Fibroblast of skin of back (primary cell): ENCODE measurements around the gene MIDN.
"Not testable (repeated sequence)": the region's sequence is repeated elsewhere in the genome, so short reads cannot be mapped to it uniquely, and the experiment has no call there.

Experiments used
- DNase-seq: peaks from one replicate; pipeline ENCODE4 v3.0.0-alpha.2; 2013

The MIDN gene

DNA sequence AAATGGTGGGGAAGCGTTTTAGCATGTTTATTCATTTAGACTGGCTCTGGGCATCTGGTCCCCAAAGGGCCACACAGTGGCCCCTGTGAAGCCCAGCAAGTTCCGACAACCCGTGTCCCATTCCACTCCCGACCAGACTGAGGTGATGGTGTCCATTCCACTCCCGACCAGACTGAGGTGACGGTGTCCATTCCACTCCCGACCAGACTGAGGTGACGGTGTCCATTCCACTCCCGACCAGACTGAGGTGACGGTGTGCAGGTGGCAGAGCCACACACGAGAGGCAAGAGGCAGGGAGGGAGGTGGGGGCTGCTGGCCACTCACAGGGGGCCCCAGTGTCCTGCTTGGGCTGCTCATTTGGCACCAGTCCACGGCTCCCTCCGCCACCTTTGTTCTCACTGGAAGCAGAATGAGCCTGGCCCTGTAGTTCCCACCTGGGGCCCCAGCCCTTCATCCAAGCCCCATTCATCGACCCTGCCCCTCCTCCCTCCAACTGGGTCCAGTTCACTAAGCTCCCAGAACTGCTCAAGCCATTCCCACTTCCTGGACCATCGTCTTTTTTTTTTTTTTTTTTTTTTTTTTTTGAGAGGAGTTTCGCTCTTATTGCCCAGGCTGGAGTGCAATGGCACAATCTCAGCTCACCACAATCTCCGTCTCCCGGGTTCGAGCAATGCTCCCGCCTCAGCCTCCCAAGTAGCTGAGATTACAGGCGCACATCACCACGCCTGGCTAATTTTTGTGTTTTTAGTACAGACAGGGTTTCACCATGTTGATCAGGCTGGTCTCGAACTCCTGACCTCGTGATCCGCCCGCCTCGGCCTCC is 1.9 kb upstream of the MIDN start:
- DNase-seq: not testable (repeated sequence)

DNA sequence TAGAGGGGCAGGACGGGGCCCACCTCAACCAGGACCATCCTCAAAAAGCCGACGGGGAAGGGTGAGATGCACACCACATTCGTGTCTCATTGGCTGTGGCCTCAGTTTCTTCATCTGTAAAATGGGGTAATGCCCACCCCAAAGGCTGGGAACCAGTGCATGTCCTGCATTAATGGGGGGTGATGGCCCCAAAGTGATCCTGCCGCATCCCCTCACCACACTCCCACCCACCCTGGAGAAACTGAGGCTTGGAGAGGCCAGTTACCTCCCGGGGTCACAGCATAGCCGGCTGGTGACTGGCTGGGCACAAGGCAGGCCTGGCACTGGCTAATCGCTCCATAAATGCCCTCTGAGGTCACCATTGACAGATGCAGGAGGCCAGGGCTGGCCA is 640 bp upstream of the MIDN start:
- DNase-seq: no peak

GRCh38 chr19:1248786-1249297 is 459 bp downstream of the MIDN start:
- DNase-seq: peak; percentile 84

- DNase-seq: peak; percentile 97
Observed at GRCh38 chr19:1249298-1249989, 1.1 kb downstream of the MIDN start.

- no peak for DNase-seq
Observed at GRCh38 chr19:1249990-1250436, 1.6 kb downstream of the MIDN start.

- DNase-seq: peak; percentile 79
Observed at GRCh38 chr19:1250437-1251260, 2.3 kb downstream of the MIDN start.

GRCh38 chr19:1251330-1252220 is 3.2 kb downstream of the MIDN start:
- peak; percentile 78 for DNase-seq

GRCh38 chr19:1252221-1252820 is 3.9 kb downstream of the MIDN start:
- peak; percentile 98 for DNase-seq

DNA sequence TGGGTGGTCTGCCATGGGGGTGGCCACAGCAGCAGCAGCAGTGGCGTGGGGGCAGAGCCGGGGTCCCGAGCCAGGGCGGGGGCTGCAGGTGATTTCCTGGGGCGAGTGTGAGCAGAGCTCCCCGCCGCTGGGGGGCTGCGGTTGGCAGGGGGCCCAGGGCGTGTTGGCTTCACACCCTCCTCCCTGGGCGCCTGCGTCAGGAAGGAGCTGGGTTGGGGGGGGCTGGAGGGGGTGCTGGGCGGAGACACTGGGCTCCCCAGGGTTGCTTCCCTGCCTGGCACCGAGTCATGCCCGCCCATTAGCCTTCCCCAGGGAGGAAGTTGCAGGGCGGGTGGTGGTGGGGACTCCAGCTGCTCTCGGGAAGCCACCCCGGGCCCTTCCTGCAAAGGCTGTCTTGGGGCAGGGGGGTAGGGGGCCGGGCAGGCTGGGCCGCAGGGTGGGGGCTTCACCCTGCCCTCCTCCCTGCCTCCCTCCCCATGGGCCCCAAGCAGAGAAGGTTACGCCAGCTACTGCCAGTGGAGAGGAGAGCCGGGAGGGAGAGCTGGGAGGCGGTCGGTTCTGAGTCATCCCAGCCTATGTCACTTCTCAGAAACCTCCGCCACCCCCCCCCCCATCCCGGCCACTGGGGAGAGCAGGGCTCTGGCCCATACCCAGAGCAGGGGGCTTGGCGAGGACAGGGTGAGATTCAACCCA is 4.6 kb downstream of the MIDN start:
- peak; percentile 99 for DNase-seq

GRCh38 chr19:1253514-1254080 is 5.2 kb downstream of the MIDN start:
- no peak for DNase-seq

DNA sequence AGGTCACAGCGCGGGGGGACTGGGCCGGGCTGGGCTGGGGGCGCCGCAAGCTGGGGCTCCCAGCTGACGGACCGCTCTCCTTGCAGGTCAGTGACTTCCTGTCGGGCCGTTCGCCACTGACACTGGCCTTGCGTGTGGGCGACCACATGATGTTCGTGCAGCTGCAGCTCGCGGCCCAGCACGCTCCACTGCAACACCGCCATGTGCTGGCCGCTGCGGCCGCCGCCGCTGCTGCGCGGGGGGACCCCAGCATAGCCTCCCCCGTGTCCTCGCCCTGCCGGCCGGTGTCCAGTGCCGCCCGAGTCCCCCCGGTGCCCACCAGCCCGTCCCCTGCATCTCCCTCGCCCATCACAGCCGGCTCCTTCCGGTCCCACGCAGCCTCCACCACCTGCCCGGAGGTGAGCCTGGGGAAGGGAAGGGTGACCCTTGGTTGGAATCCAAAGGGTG is 5.7 kb downstream of the MIDN start:
- DNase-seq: no peak

- no peak for DNase-seq
Observed at GRCh38 chr19:1254530-1255185, 6.3 kb downstream of the MIDN start.

DNA sequence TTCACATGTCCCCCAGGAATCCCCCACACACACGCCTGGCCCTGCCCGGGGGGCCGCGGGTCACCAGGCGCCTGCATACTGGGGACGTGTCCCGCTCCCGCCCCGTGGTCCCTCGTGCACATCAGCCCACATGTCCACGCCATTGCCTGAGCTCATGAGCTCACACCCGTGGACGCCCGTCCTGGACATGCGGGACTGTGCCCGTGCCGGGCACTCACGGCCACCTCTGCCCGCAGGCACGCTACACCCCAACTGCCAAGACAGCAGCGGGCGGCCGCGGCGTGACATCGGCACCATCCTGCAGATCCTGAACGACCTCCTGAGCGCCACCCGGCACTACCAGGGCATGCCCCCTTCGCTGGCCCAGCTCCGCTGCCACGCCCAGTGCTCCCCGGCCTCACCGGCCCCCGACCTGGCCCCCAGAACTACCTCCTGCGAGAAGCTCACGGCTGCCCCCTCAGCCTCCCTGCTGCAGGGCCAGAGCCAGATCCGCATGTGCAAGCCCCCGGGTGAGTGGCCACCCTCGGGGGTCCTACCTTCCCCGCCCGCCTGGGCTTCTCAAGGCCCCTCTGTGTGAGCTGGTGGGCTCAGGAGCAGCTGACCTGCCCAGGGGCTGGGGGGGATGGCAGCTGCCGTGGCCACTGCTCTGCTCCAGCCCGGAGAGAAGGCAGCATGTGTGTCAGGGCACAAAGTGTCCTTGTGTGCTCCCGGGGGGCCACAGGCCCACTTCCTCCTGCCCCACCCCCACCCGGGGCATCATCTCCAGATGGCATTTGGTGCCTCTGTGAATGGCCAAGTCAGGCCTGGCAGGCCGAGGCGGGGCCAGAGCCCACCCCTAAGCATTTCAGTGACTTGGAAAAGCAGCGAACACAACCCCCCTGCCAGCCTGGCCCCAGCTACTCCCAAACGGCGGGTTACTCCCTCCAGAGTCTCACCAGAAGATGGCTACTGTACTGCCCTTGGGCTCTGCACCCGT is 7.1 kb downstream of the MIDN start:
- no peak for DNase-seq

DNA sequence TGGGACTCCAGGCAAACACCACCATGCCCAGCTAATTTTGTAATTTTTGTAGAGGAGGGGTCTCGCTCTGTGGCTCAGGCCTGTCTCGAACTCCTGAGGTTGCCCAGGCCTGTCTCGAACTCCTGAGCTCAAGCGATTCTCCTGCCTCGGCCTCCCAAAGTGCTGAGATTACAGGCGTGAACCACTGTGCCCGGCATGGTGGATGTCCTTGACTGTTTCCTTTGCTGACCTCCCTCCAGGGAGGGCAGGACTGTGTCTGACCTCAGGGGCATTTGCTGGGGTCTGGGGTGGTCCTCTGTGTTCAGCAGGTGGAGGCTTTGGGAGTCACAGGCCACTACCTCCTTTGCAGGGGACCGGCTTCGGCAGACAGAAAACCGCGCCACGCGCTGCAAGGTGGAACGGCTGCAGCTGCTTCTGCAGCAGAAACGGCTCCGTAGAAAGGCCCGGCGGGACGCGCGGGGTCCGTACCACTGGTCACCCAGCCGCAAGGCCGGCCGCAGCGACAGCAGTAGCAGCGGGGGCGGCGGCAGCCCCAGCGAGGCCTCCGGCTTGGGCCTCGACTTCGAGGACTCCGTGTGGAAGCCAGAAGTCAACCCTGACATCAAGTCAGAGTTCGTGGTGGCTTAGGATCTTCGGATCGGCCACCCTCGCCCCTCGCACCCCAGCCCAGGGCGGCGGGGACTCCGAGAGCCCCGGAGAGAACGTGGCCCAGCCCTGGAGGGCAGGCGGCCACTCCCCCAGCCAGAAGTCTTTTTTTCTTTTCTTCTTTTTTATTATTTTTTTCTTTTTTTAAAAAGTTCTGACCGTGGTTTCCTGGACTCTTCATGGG is 8.5 kb downstream of the MIDN start:
- DNase-seq: no peak

DNA sequence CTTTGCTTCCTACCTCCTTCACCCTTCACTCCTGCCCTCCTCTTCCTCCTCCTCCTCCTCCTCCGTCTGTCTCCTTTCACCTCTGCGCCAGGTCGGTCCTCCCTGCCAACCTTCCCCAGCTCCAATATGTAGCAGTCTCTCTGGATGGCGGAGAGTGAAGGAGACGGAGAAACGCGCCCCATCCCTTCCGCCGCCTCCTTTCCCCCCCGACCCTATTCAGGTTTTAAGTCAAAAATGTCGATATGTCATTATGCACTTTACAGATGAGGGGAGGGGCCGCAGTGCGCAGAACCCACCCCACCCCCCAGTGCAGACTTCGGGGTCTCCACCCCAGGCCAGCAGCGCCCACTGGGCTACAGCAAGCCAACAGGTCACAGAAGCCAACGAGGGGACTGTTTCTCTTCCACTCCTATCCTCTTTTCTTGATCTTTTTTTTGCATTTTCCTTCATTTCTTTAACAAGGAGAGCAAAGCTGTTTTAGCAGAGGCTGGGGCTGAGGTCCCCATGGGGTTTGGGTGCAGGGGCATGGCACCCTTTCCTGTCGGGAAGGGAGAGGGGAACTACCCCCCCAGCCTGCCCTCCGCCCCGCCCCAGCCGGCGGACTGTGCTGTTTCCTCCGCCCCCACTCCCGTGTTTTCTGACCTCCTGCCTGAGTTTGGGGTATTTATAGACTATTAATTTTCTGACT is 9.2 kb downstream of the MIDN start:
- DNase-seq: no peak

DNA sequence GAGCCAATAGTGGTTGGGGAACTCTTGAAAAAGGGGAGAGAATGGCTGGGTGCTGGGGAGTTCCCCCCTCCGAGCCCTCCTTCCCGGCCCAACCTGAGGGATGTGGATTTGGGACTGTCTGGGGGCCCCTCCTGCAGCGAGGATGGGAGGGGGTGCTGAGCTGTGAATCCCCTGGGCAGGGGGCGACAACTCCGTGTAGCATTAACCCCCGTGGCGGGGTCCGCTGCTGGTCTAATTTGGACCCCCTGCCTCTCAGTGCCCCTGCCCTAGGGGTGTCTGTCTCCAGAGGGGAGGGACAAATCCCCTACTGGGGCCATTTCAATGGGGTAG is 9.7 kb downstream of the MIDN start:
- no peak for DNase-seq

- no peak for DNase-seq
Observed at GRCh38 chr19:1258707-1259205, 10.4 kb downstream of the MIDN start.
